K562 treated with DMSO at 1 percent for 4 hours (cell line): Measurements from ENCODE around the gene RGS13. TPM values are rescaled to one million over a fixed set of nuclear protein-coding genes. Genes with fewer than 3 reads are reported as not detected.

Experiments used
- total RNA-seq: library from RNA; unstranded; fragments of 300-600 nt; gene quantifications from 2 replicates; pipeline ENCODE4 v1.2.3, GENCODE V29; 2022; ENCODE audit not compliant: insufficient read depth

The RGS13 gene, protein sequence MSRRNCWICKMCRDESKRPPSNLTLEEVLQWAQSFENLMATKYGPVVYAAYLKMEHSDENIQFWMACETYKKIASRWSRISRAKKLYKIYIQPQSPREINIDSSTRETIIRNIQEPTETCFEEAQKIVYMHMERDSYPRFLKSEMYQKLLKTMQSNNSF
- total RNA-seq = not detected in 2 replicates

DNA sequence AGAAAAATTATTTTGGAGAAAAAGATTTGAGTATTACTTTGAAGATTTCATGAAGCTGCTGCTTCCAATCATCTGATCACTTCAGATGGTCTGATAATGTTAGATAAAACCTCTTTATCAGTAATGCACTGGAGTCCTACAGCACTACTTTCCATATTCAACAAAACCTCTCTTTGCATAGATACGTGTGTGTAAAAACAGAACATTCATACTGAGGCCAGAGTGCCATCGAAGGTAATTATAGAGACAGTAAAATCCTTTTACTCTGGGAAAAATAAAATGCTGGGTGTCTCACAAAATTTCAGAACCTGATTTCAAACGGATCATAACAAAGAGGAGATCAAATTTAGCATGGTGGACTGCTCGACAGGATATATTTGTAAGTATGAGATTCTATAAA lies at the start of gene RGS13:
Gene RGS13, plus strand, starts transcription at position 209 of the 400 bp plus-strand sequence. CDS start 8,188 bp downstream, outside the sequence.

Other genes starting within 250 kb of the RGS13 start
- gene RGS1, start 60.4 kb upstream of the RGS13 start, total RNA-seq = not detected in 2 replicates
- 7.7 and 8.8 TPM in 2 replicates for gene RGS2, start 172.9 kb downstream of the RGS13 start, total RNA-seq